Measurements from ENCODE around the gene RNGTT.

GRCh38 chr6:88665131-88665530 lies 298.3 kb downstream of the RNGTT start:
- TF ChIP-seq CTCF (conservative IDR thresholded peaks at IDR 0.05) (no peak), EZH2 (IDR thresholded peaks at IDR 0.05; ENCODE audit: low read depth) (no peak)
